Esophagus squamous epithelium (tissue), 5 donors: ENCODE results near the gene SVOPL. TPM values are rescaled to one million over a fixed set of nuclear protein-coding genes. Genes with fewer than 3 reads are reported as not detected.

Source experiments
- DNase-seq: peaks from one replicate; lab custom pipeline; 2025; lab: John Stamatoyannopoulos, UW
- H3K27ac ChIP-seq, 4 donors: fragments of 200-600 bp; sonication (generic); one replicate each; pipeline ENCODE4 v1.5.1; 2016 to 2019; ENCODE audit warnings: mild to moderate bottlenecking in 1 of 4
- H3K27me3 ChIP-seq, 4 donors: fragments of 200-600 bp; sonication (generic); 1 replicate in 3 of 4; 2 replicates in 1 of 4; pipeline versions ENCODE4 v1.5.1 to v1.6.0; 2017 to 2021; ENCODE audit warnings: antibody characterized with exemption in 1 of 4
- H3K36me3 ChIP-seq, 3 donors: fragments of 200-600 bp; sonication (generic); one replicate each; pipeline ENCODE4 v1.5.1; 2016 to 2019
- H3K4me1 ChIP-seq, 3 donors: fragments of 200-600 bp; sonication (generic); one replicate each; pipeline ENCODE4 v1.5.1; 2017 to 2019
- H3K4me3 ChIP-seq, 4 donors: fragments of 200-600 bp; sonication (generic); 1 replicate in 3 of 4; 2 replicates in 1 of 4; pipeline ENCODE4 v1.5.1; 2016 to 2019; ENCODE audit warnings: mild to moderate bottlenecking in 2 of 4, moderate library complexity in 1 of 4
- H3K9me3 ChIP-seq, 3 donors: fragments of 200-600 bp; sonication (generic); one replicate each; pipeline ENCODE4 v1.5.1; 2016 to 2019
- POLR2A ChIP-seq, 4 donors: fragments of 450-650 bp; IDR thresholded peaks; one replicate each; pipeline ENCODE4 v1.6.1; 2017; ENCODE audit warnings: antibody characterized with exemption in 4 of 4, mild to moderate bottlenecking in 4 of 4, moderate library complexity in 3 of 4
- WGBS, 2 donors: methylation state at CpG; one replicate each; pipeline ENCODE4 v1.1.5; 2018; 5-methylcytosine and 5-hydroxymethylcytosine counted together
- intact Hi-C: fragments of 100-400 bp; cut with DNase I; formaldehyde crosslinking; loops from one replicate; pipeline ENCODE4 v1.15.0; 2022
- total RNA-seq, 4 donors: library from RNA; depleted of rRNA; stranded (reverse); fragments of >200 nt; gene quantifications; one replicate each; pipeline ENCODE4 v1.1.0, GENCODE V29; 2016
- TF ChIP-seq, protein P1 (sequence below), 6 experiments: fragments of 450-650 bp in 4 of 6; fragments of 200-600 bp in 2 of 6; sonication (generic) in 2 of 6; IDR thresholded peaks; one replicate each; pipeline ENCODE4 v1.5.1; 2016 to 2019; ENCODE audit warnings: antibody characterized with exemption in 6 of 6, mild to moderate bottlenecking in 4 of 6, moderate library complexity in 4 of 6
- donor health status: DM: yes; HTN: yes; CAD: no.

Gene SVOPL
- total RNA-seq, 4 donors from 2014 or later, result 0.18 TPM; not detected in 3

DNA sequence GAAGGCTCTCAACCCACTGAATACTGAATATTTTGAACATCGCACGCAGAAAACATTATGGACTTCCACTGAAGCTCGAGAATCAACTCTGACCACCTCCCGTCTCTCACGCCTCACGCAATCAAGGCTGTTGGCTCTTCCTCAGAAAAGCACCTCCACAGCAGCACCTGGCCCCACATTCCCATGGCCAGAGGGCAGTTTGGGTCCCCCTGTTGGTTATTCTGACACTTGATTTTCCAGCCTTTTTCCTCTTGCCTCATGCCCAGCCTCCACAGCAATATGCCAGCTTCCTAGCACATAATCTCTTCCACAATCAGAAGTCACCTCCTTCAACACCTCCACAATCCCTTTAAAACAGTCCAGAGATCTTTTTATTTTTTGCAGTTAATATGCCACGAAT, 55.9 kb downstream of the SVOPL start:
- intact Hi-C loops, result no loop called here
- Histone ChIP-seq H3K36me3 (no peaks in the 10 kb centered on the region), H3K27ac (no peak overlapping the region), H3K27me3 (no peaks in the 10 kb centered on the region), H3K9me3 (no peaks in the 10 kb centered on the region), H3K4me3 (no peak overlapping the region), H3K4me1 (no peaks in the 10 kb centered on the region)
- DNase-seq, result no peak
- WGBS, 2 donors, result 87% methylated on average over 7 of the region's 7 CpGs
- TF ChIP-seq, protein P1, sequence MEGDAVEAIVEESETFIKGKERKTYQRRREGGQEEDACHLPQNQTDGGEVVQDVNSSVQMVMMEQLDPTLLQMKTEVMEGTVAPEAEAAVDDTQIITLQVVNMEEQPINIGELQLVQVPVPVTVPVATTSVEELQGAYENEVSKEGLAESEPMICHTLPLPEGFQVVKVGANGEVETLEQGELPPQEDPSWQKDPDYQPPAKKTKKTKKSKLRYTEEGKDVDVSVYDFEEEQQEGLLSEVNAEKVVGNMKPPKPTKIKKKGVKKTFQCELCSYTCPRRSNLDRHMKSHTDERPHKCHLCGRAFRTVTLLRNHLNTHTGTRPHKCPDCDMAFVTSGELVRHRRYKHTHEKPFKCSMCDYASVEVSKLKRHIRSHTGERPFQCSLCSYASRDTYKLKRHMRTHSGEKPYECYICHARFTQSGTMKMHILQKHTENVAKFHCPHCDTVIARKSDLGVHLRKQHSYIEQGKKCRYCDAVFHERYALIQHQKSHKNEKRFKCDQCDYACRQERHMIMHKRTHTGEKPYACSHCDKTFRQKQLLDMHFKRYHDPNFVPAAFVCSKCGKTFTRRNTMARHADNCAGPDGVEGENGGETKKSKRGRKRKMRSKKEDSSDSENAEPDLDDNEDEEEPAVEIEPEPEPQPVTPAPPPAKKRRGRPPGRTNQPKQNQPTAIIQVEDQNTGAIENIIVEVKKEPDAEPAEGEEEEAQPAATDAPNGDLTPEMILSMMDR (IDR thresholded peaks at IDR 0.05), result no peak
- no peak for TF ChIP-seq POLR2A (IDR thresholded peaks at IDR 0.05)

DNA sequence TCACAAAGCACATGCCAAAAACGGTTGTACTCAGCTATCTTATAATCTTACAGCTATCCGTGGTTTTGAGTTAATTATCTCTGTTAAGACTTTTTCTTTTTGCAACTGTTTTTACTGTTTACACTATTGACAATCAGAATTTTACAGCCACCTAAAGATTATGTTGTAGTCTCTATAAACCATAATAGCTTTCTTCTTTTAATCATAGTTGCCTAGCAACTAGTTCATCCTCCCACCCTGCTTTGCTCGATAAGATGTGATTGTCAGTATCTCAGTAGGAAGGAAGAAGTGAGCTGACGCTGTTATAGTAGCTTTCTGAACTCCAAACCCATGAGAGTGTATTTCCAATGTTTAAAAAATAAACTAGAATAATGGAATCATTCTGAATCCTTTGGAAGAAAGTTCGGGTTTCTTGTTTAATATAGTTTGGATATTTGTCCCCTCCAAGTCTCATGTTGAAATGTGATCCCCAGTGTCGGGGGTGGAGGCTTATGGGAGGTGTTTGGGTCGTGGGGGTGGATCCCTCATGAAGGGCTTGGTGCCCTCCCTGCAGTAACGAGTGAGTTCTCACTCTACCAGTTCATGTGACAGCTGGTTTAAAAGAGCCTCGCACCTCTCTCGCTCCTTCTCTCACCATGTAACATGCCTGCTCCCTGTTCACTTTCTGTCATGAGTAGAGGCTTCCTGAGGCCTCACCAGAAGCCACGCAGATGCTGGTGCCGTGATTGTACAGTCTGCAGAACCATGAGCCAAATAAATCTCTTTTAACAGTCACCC, 68.1 kb downstream of the SVOPL start:
- no peak overlapping the region for H3K27ac ChIP-seq
- no peak for TF ChIP-seq POLR2A (IDR thresholded peaks at IDR 0.05)
- TF ChIP-seq, protein P1 (IDR thresholded peaks at IDR 0.05), result no peak

DNA sequence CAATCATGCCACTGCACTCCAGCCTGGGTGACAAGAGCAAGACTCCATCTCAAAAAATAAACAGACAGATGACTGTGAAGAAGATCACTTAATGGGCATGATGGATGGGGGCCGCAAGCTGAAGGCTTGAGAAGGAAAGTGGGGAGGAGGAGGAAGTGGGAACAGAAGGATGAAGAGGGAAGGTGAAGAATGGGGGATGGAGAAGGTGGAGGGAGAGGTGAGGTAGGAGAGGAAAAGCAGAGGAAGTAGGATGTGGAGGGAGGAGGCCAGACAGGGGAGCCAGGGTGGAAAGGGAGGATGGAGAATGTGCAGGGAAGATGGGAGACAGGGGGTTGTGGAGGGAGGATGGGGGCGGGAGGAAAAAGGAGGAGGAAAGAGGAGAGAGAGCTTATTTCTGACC, 68.8 kb downstream of the SVOPL start:
- Histone ChIP-seq H3K36me3 (no peaks in the 10 kb centered on the region), H3K9me3 (no peaks in the 10 kb centered on the region), H3K27ac (no peak overlapping the region), H3K4me1 (no peaks in the 10 kb centered on the region), H3K4me3 (no peak overlapping the region), H3K27me3 (no peaks in the 10 kb centered on the region)
- TF ChIP-seq POLR2A (IDR thresholded peaks at IDR 0.05), result no peak
- TF ChIP-seq, protein P1 (IDR thresholded peaks at IDR 0.05), result no peak
- 53 to 63% methylated on average over 2 of the region's 2 CpGs for WGBS, 2 donors
- intact Hi-C loops, result no loop called here
- no peak for DNase-seq

More for the DNA sequence above, 68.1 kb downstream of the SVOPL start:
- Histone ChIP-seq H3K4me1 (no peaks in the 10 kb centered on the region), H3K36me3 (no peaks in the 10 kb centered on the region), H3K4me3 (no peak overlapping the region), H3K9me3 (no peaks in the 10 kb centered on the region), H3K27me3 (no peaks in the 10 kb centered on the region)
- intact Hi-C loops, result no loop called here
- 51 to 52% methylated on average over 11 to 12 of the region's 12 CpGs for WGBS, 2 donors
- DNase-seq, result no peak

DNA sequence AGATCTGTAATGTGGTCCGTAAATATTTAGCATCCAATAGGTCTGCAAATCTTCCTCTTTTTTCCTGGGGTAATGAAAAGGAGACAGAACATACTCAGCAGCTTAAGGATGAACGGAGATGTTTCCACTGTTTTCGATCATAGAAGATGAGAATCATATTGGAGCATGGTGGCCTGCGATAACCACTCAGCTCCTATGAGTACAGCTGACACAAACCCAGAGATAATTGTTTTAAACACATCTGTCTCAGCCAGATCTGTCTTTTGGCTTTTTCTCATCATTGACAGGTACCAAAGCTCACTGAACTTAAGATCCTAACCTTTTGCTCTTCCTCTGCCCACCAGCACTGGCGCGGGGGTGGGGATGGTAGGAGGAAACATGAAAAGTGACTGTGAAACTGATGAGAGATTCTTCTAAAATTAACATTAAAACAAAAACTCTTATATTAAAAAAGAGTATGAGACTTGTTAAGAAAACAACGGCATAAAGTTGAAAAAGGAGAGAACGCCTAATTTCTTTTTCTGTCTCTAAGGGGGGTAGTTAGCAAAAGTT, 71.0 kb downstream of the SVOPL start:
- intact Hi-C loops, result no loop called here
- Histone ChIP-seq H3K4me3 (no peak overlapping the region), H3K36me3 (no peaks in the 10 kb centered on the region), H3K27ac (no peak overlapping the region), H3K4me1 (no peaks in the 10 kb centered on the region), H3K27me3 (no peaks in the 10 kb centered on the region), H3K9me3 (no peaks in the 10 kb centered on the region)
- WGBS, 2 donors, result 91 to 94% methylated on average over 6 to 8 of the region's 8 CpGs
- TF ChIP-seq, protein P1 (IDR thresholded peaks at IDR 0.05), result no peak
- no peak for TF ChIP-seq POLR2A (IDR thresholded peaks at IDR 0.05)
- DNase-seq, result no peak

DNA sequence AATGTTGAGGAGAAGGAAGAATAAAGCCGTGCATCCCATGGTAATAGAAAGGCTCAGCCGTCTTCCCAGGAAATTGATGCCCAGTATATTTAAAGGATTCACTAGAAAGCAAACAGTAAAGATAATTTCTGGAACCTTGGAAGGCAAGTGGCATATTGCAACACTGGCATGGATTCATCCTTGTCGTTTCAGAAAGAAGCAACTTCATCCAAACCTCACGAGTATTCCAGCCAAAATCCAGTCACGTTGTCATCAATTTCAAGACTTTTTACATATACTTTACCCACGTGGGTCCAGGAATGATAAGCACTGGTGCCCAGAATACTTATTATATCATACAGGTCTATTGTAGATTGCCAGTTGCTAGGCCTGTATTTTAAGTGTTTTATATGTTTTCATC, 73.8 kb downstream of the SVOPL start:
- WGBS, 2 donors, result 61 to 77% methylated on average over 6 of the region's 6 CpGs
- intact Hi-C loops, result no loop called here
- Histone ChIP-seq H3K4me1 (no peaks in the 10 kb centered on the region), H3K36me3 (no peaks in the 10 kb centered on the region), H3K4me3 (no peak overlapping the region), H3K27ac (no peak overlapping the region), H3K9me3 (no peaks in the 10 kb centered on the region), H3K27me3 (no peaks in the 10 kb centered on the region)
- TF ChIP-seq POLR2A (IDR thresholded peaks at IDR 0.05), result no peak
- TF ChIP-seq, protein P1 (IDR thresholded peaks at IDR 0.05), result no peak
- DNase-seq, result no peak
